Glomerular endothelial cell (primary cell): ENCODE measurements around the gene VCAM1. TPM values are rescaled to one million over a fixed set of nuclear protein-coding genes. Genes with fewer than 3 reads are reported as not detected.
"Not testable (repeated sequence)": the region's sequence is repeated elsewhere in the genome, so short reads cannot be mapped to it uniquely, and the experiment has no call there.

Experiments used
- DNase-seq: peaks from one replicate; pipeline ENCODE4 v3.0.0-alpha.2; 2011; ENCODE audit warnings: low read depth, low spot score; ENCODE audit errors: extremely low read depth
- total RNA-seq: library from RNA; depleted of rRNA; stranded (reverse); fragments of >200 nt; gene quantifications from 2 replicates; pipeline ENCODE4 v1.2.3, GENCODE V29; 2015

The VCAM1 gene
- total RNA-seq, result 61.9 and 66.7 TPM in 2 replicates

DNA sequence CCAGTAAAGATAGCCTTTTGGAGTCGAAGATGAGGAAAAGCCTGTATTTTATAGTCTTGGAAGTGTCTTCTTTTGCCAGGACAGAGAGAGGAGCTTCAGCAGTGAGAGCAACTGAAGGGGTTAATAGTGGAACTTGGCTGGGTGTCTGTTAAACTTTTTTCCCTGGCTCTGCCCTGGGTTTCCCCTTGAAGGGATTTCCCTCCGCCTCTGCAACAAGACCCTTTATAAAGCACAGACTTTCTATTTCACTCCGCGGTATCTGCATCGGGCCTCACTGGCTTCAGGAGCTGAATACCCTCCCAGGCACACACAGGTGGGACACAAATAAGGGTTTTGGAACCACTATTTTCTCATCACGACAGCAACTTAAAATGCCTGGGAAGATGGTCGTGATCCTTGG is at the start of gene VCAM1:
VCAM1 (plus strand) TSS at position 253 of the 400 bp plus-strand sequence; CDS start at position 372, 119 bp downstream.
- no peak for DNase-seq

- DNase-seq, result no peak
Measured at GRCh38 chr1:100670083-100670482, 49.5 kb upstream of the VCAM1 start.

DNA sequence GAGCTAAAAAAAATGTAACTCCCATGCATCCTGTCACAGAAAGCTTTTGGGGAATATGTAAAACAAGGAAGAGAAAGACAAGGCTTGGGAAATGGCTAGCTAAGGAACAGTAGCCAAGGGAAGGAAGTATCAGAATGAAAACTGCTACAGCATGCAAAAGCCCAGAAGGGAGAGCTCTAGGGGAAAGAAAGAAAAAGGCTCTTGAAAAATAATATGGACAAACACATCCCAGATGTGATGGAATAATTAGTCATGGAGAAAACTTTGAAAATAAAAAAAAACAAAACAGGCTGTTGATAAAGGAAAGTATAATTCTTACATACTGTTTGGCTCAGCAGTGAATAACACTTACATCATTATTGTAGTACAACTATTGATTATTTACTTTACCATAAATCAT is 47.9 kb upstream of the VCAM1 start:
- no peak for DNase-seq

GRCh38 chr1:100683448-100684349 is 35.8 kb upstream of the VCAM1 start:
- DNase-seq, result no peak

DNA sequence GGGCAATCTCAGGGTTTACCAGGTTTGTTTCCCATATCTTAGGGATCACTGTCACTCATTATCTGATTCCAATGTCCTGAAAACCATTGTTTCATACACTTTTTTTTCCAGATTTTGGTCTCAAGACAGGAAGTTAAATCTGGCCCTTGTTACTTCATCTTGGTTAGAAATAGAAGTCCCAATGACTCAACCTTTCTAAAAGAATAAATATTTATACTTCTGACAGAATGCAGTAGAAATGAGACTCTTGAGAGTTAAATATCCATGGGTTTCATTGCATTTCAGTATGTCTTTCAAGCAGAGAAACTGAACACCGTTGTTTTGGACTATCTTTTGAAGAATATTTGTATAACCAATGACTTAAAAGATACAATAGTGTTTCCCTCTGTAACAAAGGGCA is 19.8 kb upstream of the VCAM1 start:
- DNase-seq, result no peak

GRCh38 chr1:100700586-100700985 is 19.0 kb upstream of the VCAM1 start:
- no peak for DNase-seq

DNA sequence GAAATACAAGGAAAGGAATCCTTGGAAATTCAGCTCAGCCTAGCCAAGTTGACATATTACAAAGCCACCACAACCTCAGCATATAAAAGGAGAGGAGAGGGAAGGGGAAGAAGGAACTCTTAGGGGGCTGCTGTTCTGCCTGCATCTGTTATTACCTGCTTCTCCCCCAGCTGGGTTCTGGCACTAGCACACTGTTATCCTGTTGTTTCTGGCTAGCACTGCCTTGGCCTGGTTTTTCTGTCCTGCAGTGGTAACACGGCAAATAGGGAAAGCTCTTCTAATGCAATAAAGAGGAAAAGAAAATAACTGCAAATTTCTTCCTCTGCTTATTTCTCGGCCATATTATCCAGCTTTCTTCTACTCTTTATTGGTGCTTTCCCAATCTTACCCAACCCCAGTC is 16.5 kb upstream of the VCAM1 start:
- DNase-seq, result no peak

- DNase-seq, result peak; percentile 16
Measured at GRCh38 chr1:100703716-100704115, 15.8 kb upstream of the VCAM1 start.

DNA sequence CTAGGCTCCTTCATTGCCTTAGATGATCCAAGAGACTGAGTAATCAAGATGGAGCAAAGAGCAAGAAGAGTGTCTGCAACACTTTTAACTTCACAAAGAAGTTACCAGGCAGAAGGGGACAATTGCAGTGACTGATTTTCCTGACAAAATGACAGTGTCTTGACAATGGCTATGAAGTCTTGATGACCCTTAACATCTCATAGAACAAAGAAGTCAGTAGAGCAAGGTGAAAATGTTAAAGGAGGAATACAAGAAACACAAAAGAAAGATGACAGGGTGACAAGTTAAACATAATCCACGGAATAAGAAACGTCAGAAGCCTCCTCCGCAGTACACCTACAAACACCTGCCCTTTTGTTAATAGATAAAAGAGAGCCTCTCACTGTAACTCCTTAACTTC is 15.1 kb upstream of the VCAM1 start:
- no peak for DNase-seq

GRCh38 chr1:100706296-100706695 is 13.2 kb upstream of the VCAM1 start:
- DNase-seq, result no peak

DNA sequence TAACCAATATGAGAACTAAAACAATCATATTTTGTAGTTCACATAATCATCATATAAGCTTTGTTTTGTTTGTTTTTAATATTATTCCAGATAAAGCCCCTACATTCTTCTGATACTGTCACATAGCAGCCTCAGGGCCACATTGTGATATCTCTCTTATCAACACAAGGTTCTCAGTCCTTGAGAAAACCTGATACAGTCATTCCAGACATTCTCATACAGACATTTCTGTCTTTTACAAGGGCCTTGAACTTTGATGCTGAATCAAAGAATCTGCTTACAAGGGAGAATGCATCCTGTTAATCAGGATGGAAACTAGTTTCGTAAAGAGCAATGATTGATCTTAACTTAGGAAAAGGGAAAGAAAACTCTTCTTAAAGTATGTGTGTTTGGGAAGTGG is 12.7 kb upstream of the VCAM1 start:
- DNase-seq, result no peak

GRCh38 chr1:100708476-100709062 is 11.0 kb upstream of the VCAM1 start:
- peak; percentile 73 for DNase-seq

DNA sequence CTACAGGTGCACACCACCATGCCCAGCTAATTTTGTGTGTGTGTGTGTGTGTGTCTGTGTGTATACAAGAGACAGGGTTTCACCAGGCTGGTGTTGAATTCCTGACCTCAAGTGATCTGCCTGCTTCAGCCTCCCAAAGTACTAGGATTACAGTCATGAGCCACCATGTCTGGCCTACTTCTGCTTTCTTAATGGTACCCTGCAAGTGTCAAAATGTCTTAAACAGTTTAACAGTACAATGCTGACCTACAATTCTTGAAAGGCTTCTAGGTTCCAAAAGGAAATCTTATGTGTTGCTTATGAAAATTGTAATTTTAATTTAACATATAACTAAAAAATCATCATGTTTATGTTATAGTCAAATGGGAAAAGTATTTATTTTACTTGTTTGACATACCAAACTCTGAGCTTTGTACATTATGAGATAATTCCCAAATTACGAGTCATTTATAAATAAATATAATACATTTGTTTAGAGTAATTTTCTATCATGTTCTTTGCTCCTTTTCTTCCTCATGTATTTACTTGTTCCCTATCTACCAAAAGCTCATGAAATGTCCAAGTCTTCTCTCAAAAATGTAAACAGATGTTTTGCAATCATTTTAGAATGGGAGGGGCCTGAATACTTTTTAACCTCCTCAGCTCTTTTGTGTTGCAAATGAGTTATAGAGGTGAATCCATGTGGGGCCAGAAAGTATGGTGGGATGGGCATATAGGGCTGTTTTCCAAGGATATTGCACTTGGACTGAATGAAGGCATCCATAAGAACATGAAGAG is 8.4 kb upstream of the VCAM1 start:
- no peak for DNase-seq

- not testable (repeated sequence) for DNase-seq
Measured at GRCh38 chr1:100713027-100713426, 6.5 kb upstream of the VCAM1 start.

DNA sequence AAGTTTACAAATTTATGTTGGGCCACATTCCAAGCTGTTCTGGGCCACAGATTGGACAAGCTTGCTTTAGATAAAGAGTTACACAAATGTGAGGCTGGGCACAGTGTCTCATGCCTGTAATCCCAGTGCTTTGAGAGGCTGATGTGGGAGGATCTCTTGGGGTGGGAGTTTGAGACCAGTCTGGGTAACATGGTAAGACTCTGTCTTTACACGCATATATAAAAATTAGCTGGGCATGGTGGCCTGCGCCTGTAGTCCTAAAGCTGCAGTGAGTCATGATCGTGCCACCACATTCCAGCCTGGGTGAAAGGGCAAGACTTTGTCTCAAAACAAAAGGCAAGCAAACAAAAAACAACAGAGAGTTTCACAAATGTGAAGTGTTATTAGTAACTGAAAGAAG is 5.9 kb upstream of the VCAM1 start:
- DNase-seq, result no peak

DNA sequence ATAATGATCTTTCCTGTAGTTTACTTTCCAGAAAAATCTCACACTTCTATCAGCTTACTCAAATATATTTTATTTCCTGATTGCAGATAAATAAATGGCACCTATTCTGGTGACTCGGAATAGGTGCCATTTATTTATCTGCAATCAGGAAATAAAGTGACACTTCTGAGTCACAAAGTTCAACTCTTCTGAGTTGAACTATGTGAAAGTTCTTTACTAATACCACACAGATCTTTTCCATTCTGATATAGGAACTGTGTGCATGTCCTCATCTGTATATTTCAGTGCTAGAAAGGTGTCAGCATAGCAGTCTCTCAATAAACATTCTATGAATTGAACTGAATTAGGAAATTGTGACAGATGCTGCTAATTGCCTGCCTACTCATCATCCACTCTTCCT is 4.9 kb upstream of the VCAM1 start:
- no peak for DNase-seq

DNA sequence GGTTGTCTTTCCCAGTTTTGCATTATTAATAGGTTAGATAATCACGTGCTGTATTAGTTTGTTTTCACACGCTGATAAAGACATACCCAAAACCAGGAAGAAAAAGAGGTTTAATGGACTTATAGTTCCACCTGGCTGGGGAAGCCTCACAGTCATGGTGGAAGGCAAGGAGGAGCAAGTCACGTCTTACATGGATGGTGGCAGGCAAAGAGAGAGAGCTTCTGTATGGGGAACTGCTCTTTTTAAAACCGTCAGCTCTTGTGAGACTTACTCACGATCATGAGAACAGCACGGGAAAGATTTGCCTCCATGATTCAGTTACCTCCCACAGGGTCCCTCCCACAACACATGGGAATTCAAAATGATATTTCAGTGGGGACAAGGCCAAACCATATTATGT is 2.3 kb upstream of the VCAM1 start:
- DNase-seq, result no peak

DNA sequence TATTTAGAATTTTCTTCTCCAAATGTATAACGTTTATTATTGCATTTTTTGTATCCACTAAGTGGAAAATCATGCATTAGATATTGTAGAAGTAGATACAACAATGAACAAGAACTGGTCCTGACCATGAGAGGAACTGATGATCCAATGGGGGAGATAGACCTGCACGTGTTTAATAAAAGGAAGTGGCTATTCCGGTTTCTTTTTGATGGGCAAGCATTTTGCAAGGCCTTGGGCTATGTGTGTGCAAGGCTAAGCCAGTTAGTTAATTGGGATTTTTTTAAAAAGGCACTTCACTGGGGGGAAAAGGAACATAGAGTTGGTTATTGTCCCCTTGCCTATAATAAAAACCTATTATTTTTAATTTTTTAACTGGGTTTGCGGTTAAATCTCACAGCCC is 961 bp upstream of the VCAM1 start:
- no peak for DNase-seq

- DNase-seq, result no peak
Measured at GRCh38 chr1:100720101-100720500, 559 bp downstream of the VCAM1 start.

DNA sequence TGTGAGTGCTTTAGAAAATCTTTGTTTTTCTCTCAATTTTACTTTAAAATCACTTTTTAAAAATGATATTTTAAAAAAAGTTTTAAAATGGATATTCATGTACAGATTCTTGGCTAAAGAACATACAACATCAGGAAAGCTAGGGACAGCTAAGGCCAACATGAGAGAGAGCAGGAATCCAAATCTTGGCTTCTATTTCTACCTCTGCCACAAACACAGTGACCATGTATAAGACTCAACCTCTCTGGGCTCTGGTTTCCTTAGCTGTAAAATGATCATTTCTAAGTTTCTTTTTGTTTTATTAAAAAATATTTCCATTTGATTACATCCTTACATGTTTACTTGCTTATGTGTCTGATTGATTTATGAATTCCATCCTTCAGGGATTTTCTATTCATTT is 1.2 kb downstream of the VCAM1 start:
- no peak for DNase-seq

GRCh38 chr1:100721526-100722207 is 2.1 kb downstream of the VCAM1 start:
- no peak for DNase-seq
